ENCODE results near the gene MARVELD3.

MARVELD3 gene

DNA sequence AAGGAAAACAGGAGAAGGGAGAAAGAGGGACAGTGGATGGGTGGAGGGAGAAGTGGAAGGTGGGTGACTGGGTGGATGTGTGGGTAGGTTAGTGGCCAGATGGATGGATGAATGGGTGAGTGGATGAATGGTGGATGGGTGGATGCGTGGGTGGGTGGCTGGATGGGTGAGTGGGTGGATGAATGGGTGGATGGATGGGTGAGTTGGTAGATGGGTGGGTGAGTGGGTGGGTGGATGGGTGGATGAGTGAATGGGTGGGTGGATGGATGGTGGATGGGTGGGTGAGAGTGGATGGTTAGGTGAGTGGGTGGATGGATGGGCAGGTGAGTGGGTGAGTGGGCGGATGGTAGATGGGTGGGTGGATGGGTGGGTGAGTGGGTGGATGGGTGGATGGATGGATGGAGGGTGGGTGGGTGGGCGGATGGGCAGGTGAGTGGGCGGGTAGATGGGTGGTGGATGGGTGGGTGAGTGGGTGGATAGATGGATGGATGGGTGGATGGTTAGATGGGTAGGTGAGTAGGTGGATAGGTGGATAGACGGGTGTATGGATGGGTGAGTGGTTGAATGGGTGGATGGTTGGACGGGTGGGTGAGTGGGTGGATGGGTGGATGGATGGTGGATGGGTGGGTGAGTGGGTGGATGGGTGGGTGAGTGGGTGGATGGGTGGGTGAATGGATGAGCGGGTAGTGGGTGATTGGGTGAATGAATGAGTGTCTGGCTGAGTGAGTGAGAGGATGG lies 702 bp upstream of the MARVELD3 start:
- TF ChIP-seq, protein P1, sequence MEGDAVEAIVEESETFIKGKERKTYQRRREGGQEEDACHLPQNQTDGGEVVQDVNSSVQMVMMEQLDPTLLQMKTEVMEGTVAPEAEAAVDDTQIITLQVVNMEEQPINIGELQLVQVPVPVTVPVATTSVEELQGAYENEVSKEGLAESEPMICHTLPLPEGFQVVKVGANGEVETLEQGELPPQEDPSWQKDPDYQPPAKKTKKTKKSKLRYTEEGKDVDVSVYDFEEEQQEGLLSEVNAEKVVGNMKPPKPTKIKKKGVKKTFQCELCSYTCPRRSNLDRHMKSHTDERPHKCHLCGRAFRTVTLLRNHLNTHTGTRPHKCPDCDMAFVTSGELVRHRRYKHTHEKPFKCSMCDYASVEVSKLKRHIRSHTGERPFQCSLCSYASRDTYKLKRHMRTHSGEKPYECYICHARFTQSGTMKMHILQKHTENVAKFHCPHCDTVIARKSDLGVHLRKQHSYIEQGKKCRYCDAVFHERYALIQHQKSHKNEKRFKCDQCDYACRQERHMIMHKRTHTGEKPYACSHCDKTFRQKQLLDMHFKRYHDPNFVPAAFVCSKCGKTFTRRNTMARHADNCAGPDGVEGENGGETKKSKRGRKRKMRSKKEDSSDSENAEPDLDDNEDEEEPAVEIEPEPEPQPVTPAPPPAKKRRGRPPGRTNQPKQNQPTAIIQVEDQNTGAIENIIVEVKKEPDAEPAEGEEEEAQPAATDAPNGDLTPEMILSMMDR (IDR thresholded peaks at IDR 0.05; ENCODE audit: borderline replicate concordance, control extremely low read depth, extremely low read depth, insufficient read depth, missing control alignments): no peak
- no peak for DNase-seq (ENCODE audit: low spot score)
- in situ Hi-C loops (cut with MboI; ENCODE audit: low sequenced_read_pairs, unreplicated experiment): no loop called here

- in situ Hi-C loops (cut with MboI; ENCODE audit: low sequenced_read_pairs, unreplicated experiment): no loop called here
- TF ChIP-seq, protein P1 (IDR thresholded peaks at IDR 0.05; ENCODE audit: borderline replicate concordance, control extremely low read depth, extremely low read depth, insufficient read depth, missing control alignments): no peak
- DNase-seq (ENCODE audit: low spot score): no peak
These were observed 852 bp downstream of the MARVELD3 start for GRCh38 chr16:71626858-71627213.

DNA sequence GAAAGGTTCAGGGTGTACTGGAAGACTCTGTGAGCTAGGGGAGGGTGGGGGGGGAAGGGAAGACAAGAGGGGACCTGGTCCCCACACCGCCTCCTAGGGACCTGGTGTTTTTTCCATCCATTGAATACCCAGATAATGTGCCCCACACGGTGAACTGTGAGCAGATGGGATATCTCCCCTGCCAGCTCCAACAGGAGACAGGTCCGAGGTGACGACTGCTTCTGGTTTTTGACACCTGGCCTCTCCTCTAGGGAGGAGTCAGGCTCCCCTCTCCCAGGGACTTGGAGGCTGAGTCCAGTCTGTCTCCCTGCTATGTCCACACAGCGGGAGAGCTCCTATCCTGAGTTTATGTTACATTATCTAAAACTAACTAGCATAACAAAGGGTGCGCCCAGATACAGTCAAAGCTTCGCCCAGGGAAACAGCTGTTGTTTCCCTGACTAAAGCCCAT lies 1.8 kb downstream of the MARVELD3 start:
- in situ Hi-C loops (cut with MboI; ENCODE audit: low sequenced_read_pairs, unreplicated experiment): no loop called here
- TF ChIP-seq, protein P1 (IDR thresholded peaks at IDR 0.05; ENCODE audit: borderline replicate concordance, control extremely low read depth, extremely low read depth, insufficient read depth, missing control alignments): no peak
- no peak for DNase-seq (ENCODE audit: low spot score)

DNA sequence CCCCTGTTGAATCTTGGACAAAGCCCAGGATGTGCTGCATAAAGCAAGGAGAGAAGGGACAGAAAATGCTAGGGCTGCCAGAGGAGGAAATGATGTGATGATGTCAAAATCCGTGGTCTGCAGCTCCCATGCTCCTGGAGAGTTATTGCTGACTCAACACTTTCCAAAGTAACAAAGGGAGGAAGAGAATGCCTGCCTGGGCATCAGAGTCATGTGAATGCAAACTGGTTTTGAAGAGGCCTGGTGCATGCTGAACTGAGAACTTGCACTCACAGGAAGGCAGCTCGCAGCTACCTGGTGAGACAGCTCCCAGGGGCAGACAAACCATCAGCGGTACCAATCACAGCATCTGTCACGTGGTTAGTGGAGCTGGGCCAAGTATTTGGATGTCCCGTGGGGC lies 2.8 kb downstream of the MARVELD3 start:
- no peak for DNase-seq (ENCODE audit: low spot score)
- in situ Hi-C loops (cut with MboI; ENCODE audit: low sequenced_read_pairs, unreplicated experiment): no loop called here
- TF ChIP-seq, protein P1 (IDR thresholded peaks at IDR 0.05; ENCODE audit: borderline replicate concordance, control extremely low read depth, extremely low read depth, insufficient read depth, missing control alignments): no peak

- TF ChIP-seq, protein P1 (IDR thresholded peaks at IDR 0.05; ENCODE audit: borderline replicate concordance, control extremely low read depth, extremely low read depth, insufficient read depth, missing control alignments): no peak
- in situ Hi-C loops (cut with MboI; ENCODE audit: low sequenced_read_pairs, unreplicated experiment): no loop called here
- DNase-seq (ENCODE audit: low spot score): no peak
These were observed 3.5 kb downstream of the MARVELD3 start for GRCh38 chr16:71629278-71630016.

- DNase-seq (ENCODE audit: low spot score): no peak
- in situ Hi-C loops (cut with MboI; ENCODE audit: low sequenced_read_pairs, unreplicated experiment): no loop called here
- TF ChIP-seq, protein P1 (IDR thresholded peaks at IDR 0.05; ENCODE audit: borderline replicate concordance, control extremely low read depth, extremely low read depth, insufficient read depth, missing control alignments): no peak
These were observed 4.8 kb downstream of the MARVELD3 start for GRCh38 chr16:71630808-71631207.

All from GM13976 (cell line).